NOMO-1 treated with DMSO at 0.1 percent for 48 hours (cell line): ENCODE data around the gene BCL6B.

Source experiments
- DNase-seq: peaks from one replicate; lab custom pipeline; 2025; ENCODE audit not compliant: unreplicated experiment; lab: John Stamatoyannopoulos, UW

BCL6B gene

GRCh38 chr17:7056386-7056785 is 33.5 kb downstream of the BCL6B start:
- no peak for DNase-seq

DNA sequence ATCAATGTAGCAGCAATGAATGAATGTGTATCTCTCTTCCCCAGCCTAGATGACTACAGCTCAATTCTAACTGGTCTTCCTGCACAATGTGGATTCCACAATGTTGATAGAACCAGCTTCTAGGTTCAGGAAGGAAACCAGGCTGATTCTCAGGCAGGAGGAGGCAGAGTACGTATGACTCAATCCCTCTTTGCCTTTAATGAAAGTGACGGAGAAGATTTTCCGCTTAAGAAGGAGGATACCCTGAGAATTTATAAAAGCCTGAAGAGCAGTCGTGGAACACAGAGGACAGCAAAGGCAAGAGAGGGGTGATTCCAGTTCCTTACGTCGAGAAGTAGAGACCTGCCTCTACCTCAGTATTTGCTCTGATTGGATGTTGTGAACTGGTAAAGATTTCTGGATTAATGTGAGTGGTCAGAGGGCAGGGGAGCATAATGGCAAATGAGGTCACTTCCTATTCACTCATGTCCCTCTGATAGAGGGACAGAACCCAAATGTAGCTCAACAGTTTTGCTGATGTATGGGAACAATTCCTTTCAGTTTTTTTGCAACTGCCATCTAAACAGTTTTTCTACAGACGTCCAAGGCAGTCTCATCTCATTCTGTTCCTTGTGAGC is 36.1 kb downstream of the BCL6B start:
- no peak for DNase-seq

- DNase-seq: no peak
Measured at GRCh38 chr17:7060165-7060891, 37.5 kb downstream of the BCL6B start.

DNA sequence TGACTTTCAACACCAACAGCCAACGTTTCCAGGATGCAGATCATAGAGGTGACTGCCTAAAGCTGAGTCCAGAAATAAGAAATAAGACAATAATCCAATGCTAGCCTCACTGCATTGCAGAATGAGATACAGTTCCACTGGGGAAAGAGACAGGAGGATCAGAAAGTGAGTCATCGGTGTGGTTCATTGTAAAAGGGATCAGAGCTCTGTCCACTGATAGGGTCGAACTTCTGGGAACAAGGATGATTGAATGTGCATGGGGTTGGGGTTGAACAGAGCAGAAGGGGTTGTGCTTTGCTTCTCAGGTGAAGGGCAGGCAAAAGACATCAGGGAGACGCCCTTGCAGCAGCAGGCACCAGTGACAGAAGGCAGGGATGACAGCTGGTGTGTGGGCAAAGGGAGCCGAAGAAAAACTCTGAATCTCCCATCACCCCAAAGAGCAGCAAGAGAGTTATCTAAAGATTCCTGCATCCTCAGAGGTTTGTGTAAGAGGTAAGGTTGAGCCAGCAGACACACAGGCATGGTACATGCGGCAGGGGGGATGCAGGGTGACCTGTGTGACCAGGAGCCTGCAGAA is 40.8 kb downstream of the BCL6B start:
- DNase-seq: no peak

DNA sequence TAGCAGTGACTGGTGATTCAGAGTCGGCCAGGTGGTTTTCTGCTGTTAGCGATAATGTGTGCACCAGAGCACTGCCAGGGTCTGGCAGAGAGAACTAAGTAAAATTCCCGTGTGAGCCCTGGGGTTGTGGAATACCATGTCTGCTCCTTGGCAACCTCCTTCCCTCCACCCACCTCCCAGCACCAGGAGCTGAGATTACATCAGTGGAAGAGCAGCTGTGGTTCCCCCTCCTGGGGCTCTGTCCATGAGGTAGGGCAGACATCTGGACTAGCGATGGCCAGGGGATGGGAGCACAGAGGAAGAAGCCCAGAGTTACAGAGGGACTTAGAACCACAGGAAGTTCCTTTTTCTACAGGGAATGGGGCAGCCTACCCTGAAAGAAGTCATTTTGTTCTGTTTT is 41.4 kb downstream of the BCL6B start:
- DNase-seq: no peak

GRCh38 chr17:7067198-7067597 is 44.3 kb downstream of the BCL6B start:
- DNase-seq: no peak

DNA sequence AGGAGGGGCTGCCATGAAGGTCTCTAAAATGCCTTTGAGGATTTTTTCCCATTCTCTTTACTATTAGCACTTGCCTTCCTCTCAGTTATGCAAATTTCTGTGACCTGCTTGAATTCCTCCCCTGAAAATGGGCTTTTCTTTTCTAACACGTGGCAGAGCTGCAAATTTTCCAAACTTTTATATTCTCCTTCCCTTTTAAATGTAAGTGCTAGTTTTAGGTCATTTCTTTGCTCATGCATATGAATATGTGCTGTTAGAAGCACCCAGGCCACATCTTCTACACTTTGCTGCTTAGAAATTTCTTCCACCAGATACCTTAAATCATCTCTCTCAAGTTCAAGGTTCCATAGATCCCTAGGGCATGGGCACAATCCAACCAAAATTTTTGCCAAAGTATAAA is 45.4 kb downstream of the BCL6B start:
- DNase-seq: no peak

DNA sequence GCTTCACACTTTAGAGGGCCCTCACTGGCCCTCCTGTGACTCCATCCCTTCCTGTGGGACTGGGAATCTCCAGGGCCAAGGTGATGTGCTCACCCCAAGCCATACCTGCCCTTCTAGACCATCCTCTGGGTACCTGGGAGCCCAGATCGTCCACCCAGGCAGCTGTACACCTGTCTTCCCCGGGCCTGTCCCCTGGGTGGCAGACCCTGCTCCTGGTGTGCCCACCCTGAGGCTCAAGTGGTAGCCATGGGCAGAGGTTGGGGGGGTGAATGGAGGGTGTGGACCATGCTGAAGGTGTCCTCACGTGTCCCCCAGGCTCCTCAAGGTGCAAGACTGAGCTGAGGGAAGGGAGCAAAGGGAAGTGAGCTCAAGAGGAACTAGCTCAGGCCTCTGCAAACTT is 47.9 kb downstream of the BCL6B start:
- DNase-seq: no peak

GRCh38 chr17:7072406-7072805 is 49.6 kb downstream of the BCL6B start:
- no peak for DNase-seq

DNA sequence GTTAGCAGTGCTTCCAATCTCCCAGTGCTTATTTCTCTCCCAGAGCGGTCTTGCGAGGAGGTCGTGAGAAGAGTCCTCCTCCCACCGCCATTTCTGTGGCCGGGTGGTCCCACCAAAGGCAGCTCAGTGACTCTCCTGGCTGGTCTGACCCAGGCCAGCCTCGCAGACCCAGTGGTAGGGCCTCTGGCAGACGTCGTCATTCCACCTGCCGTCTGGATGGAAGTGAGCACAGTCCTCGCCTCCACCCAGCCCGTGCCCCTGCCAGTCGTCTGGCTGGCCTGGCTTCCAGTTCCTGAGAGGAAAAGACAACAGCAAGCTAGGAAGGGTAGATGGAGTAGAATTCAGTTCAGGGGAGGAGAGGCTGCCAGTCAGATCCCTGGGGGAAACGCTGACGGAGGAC is 52.1 kb downstream of the BCL6B start:
- DNase-seq: no peak

- DNase-seq: no peak
Measured at GRCh38 chr17:7077911-7078546, 55.2 kb downstream of the BCL6B start.

DNA sequence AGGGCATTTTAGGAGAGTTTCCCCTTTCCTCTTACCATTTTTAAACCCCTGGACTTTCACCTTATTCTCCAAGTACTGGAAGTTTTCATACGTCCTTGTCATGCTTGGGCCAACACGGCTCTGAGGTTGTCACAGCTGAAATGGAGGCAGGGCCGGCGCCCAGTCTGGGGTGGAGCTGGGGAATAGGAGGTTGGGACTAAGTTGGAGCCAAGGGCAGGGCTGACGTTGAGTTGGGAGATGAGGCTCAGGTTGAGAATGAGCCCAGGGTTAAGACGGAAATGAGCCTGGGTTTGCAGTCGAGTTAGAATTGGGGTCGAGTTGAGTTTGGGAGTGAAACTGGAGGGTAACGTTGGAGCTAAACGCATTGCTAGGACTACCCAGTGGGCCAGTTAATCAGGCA is 55.9 kb downstream of the BCL6B start:
- no peak for DNase-seq
